NT2/D1 (cell line): ENCODE results near the gene IL16.

Source experiments
- SUZ12 ChIP-seq: IDR thresholded peaks from 2 replicates; pipeline ENCODE4 v1.6.1; 2011; ENCODE audit not compliant: insufficient read length, insufficient read depth; ENCODE audit errors: extremely low read depth
- YY1 ChIP-seq: IDR thresholded peaks from 2 replicates; pipeline ENCODE4 v1.6.1; 2011; ENCODE audit not compliant: insufficient read length, insufficient read depth

DNA sequence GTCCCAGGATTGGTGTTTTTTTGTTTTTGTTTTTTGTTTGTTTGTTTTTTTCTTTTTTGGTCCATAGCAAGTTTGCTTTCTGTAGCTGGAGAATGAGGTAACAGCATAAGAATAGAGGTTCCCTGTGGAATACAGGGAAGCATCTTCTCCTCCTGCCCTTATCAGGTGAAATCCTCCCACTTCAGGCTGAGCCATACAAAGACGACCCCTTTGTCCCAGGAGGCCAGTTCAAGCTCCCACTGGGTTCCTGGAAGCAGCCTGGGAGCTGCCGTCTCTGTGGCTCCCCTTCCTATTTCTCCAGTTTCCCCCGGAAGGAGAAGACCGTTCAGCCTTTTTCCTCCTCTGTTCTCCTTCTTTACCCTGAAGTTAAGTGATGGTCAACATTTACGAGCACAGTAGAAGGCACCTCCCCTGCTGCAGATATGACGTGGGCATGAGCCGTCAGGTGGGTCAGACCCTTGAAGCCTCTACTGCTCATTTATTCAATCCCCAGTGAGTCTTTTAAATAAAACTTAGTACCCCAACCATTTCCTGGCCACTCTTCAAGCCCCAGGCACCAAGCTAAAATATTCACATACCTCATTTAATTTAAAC lies 1.1 kb downstream of the IL16 start:
- TF ChIP-seq SUZ12 (no peak), YY1 (no peak)
